NCI-H345 treated with DMSO at 0.1 percent for 48 hours (cell line): ENCODE data around the gene TAF11L13.

Source experiments
- DNase-seq: peaks from one replicate; lab custom pipeline; 2025; ENCODE audit not compliant: unreplicated experiment; lab: John Stamatoyannopoulos, UW

TAF11L13 gene

GRCh38 chr5:17678751-17679324 is 47.0 kb downstream of the TAF11L13 start:
- DNase-seq = no peak

GRCh38 chr5:17679597-17680203 is 47.8 kb downstream of the TAF11L13 start:
- no peak for DNase-seq

- no peak for DNase-seq
Measured at GRCh38 chr5:17680737-17681136, 48.8 kb downstream of the TAF11L13 start.
